GM04504 (cell line): ENCODE measurements around the gene RANBP3.
"Not testable (repeated sequence)": the region's sequence is repeated elsewhere in the genome, so short reads cannot be mapped to it uniquely, and the experiment has no call there.

Experiments
- DNase-seq: peaks from one replicate; pipeline ENCODE4 v3.0.0-alpha.2; 2012; ENCODE audit warnings: low read depth

Gene RANBP3

GRCh38 chr19:5985837-5986236 is 7.9 kb upstream of the RANBP3 start:
- DNase-seq, result not testable (repeated sequence)

GRCh38 chr19:5985098-5985783 is 7.3 kb upstream of the RANBP3 start:
- DNase-seq, result no peak

- no peak for DNase-seq
Observed at GRCh38 chr19:5984600-5984999, 6.7 kb upstream of the RANBP3 start.

GRCh38 chr19:5983367-5983955 is 5.5 kb upstream of the RANBP3 start:
- no peak for DNase-seq

GRCh38 chr19:5978606-5979552 is 939 bp upstream of the RANBP3 start:
- DNase-seq, result no peak

- DNase-seq, result no peak
Observed at GRCh38 chr19:5977222-5977784, 637 bp downstream of the RANBP3 start.

- no peak for DNase-seq
Observed at GRCh38 chr19:5976768-5977167, 1.2 kb downstream of the RANBP3 start.

- DNase-seq, result no peak
Observed at GRCh38 chr19:5975388-5975728, 2.6 kb downstream of the RANBP3 start.

GRCh38 chr19:5974721-5975387 is 3.1 kb downstream of the RANBP3 start:
- DNase-seq, result no peak

- no peak for DNase-seq
Observed at GRCh38 chr19:5973867-5974635, 3.9 kb downstream of the RANBP3 start.

GRCh38 chr19:5973376-5973775 is 4.6 kb downstream of the RANBP3 start:
- no peak for DNase-seq

- no peak for DNase-seq
Observed at GRCh38 chr19:5972355-5972731, 5.6 kb downstream of the RANBP3 start.

GRCh38 chr19:5971714-5972354 is 6.1 kb downstream of the RANBP3 start:
- DNase-seq, result no peak

GRCh38 chr19:5969476-5969875 is 8.5 kb downstream of the RANBP3 start:
- DNase-seq, result no peak

GRCh38 chr19:5968431-5969373 is 9.2 kb downstream of the RANBP3 start:
- DNase-seq, result no peak

GRCh38 chr19:5967994-5968430 is 9.9 kb downstream of the RANBP3 start:
- DNase-seq, result no peak

GRCh38 chr19:5967571-5967970 is 10.4 kb downstream of the RANBP3 start:
- no peak for DNase-seq

GRCh38 chr19:5966941-5967340 is 11.0 kb downstream of the RANBP3 start:
- DNase-seq, result no peak

- DNase-seq, result no peak
Observed at GRCh38 chr19:5966215-5966614, 11.7 kb downstream of the RANBP3 start.
